Hepatocyte (in vitro differentiated cells): Measurements from ENCODE around the gene VPS41.

ENCODE experiments used
- EZH2 ChIP-seq: fragments of 200-600 bp; sonication (generic); IDR thresholded peaks from 2 replicates; pipeline ENCODE4 v1.6.1; 2016; ENCODE audit warnings: antibody characterized with exemption, mild to moderate bottlenecking, borderline replicate concordance
- EZH2phosphoT487 ChIP-seq: fragments of 200-600 bp; sonication (generic); IDR thresholded peaks from one replicate; pipeline ENCODE4 v1.6.1; 2018; ENCODE audit warnings: antibody characterized with exemption, mild to moderate bottlenecking, low read depth, moderate library complexity; ENCODE audit not compliant: unreplicated experiment, severe bottlenecking
- TF ChIP-seq, protein P1 (sequence below): fragments of 200-600 bp; sonication (generic); IDR thresholded peaks from 2 replicates; pipeline ENCODE4 v1.5.1; 2016; ENCODE audit warnings: antibody characterized with exemption, mild to moderate bottlenecking; ENCODE audit not compliant: poor library complexity

DNA sequence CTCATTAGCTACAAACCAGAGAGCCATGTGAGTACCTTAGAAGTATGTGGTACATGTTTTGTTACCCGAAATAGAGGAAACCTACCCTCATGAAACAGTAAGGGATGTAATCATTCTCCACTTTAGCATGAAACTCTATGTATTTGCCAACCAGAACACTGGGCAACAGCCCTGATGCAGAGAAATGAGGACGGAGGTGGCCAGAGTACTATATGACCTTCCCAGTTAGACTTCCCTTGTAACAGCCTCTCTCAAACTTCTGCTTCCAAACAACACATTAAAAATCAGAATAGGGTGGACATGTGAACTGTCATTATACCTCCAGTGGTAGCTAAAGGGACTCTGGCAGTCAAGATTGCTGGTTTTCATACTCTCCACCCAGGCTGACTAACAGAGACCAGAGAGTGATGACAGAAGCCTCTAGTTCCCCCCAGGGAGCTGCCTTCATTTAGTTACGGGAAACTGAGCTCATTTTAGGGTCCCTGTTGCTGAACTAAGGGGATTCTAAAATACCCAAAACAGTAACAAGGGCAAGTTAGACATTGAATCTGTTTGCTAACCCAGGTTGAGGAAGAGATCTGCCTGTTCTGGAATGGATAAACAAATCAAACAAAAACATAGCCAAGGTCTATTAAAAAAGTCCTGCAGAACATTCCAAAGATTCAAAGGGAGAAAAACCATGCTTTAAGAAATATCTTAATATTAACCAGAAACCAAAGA, 83.1 kb downstream of the VPS41 start:
- TF ChIP-seq, protein P1, sequence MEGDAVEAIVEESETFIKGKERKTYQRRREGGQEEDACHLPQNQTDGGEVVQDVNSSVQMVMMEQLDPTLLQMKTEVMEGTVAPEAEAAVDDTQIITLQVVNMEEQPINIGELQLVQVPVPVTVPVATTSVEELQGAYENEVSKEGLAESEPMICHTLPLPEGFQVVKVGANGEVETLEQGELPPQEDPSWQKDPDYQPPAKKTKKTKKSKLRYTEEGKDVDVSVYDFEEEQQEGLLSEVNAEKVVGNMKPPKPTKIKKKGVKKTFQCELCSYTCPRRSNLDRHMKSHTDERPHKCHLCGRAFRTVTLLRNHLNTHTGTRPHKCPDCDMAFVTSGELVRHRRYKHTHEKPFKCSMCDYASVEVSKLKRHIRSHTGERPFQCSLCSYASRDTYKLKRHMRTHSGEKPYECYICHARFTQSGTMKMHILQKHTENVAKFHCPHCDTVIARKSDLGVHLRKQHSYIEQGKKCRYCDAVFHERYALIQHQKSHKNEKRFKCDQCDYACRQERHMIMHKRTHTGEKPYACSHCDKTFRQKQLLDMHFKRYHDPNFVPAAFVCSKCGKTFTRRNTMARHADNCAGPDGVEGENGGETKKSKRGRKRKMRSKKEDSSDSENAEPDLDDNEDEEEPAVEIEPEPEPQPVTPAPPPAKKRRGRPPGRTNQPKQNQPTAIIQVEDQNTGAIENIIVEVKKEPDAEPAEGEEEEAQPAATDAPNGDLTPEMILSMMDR, result no peak
- TF ChIP-seq EZH2phosphoT487, result no peak
- TF ChIP-seq EZH2, result no peak
